Hippocampal formation (tissue), 2 donors: ENCODE measurements around the gene DLG2.

Experiments used
- DNase-seq, 2 donors: peaks; one replicate each; lab custom pipeline; 2025; lab: John Stamatoyannopoulos, UW

The DLG2 gene

DNA sequence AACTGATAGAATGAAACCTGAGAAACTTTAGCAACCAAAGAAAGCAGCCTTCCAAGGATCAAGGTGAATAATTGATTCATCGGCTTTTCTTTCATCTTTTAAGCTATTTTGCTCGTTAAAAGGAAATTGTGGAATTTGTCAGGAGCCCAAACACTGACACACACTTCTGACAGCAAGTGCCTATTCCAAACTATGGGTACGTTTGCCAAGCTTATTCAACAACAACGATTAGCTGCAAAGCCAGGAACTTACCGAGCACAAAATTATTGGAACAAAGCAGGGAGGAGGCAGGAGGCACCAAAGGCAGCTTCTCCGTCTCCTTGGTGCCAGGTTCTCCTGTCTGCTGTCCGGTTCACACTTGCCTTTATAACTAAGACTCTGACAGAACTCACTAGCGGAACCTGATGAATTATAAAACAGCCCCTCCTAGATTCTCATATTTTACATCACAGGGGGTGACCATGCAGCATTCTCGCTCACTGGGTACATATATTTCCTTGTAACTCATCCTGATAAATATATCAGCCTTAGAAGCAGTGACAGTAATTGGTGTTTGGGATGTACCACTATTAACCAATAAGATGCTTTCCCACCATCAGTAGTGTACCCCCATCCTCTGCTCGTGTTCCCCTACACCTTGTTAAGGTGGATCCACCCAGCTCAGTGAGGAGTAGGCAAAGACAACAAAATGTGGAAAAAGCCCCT lies 1945.1 kb downstream of the DLG2 start:
- DNase-seq: no peak

GRCh38 chr11:83681031-83681781 lies 1945.9 kb downstream of the DLG2 start:
- DNase-seq: peak in 1 of 2 donors; percentile 5

DNA sequence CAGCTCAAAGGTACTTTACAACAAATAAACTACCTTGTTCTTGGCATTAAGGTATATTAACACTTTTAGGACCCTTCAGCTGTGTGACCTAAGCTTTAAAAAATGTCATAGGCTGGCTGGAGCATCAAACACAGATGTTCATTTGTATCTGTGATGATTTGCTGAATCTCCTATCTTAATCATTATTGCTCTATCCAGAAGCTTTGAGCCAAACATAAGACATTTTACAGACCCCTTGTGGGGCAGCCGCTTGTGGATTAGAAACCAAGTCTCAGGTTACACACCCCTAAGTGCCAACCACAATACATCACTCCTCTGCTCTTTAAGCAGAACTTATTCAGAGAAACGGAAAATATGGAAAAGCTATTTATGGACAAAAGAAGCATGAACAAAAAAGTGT lies 1946.8 kb downstream of the DLG2 start:
- DNase-seq: no peak

DNA sequence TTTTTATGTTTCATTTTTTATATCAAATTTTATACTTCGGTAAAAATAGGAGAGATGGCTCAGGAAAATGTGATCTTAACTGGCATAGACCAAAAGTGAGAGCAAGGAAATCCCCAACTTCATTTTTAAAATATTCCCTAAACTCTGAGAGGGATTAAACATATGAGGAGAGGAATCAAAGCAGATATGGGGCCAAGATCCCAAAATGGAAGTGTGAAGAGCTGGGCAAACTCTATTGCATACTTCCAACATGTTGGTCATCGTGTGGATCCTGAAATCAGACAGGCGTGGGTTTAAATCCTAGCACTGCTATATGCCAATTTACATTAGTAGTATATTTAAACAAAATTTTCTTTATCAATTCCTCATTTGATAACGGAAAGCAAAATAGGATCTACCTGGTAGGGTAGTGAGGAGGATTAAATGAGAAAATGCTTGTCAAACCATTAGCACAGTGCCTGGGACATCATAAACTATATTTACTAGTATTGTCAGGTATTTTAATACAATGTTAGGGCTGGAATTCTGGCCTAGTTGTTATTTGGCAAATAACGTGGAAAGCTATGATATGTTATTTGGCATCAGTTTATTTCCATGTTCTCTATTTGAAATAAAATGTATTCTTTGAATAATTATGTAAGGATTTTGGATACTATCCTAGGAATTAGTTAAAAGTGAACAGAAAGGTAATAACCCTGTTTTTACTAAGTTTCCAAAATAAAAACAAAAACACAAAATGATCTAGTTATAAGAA lies 1948.1 kb downstream of the DLG2 start:
- no peak for DNase-seq

DNA sequence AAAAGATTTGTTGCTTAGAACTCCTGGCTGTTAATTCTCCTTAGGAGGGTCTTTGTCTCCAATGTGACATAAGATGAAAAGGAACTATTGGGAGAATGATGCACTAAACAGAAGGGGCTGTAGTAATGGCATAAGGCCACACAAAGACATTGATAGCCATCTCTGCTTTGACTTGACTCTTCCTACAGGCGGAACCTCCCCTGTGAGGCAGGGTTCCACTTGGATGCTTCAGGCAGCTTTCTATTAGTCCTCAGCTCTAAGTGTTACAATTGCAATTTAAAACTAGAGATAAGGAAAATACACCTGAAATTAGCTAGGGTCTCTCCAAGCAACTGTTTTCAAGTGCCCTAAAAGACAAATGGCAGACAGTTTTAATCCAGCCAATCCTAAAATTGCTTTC lies 1949.4 kb downstream of the DLG2 start:
- no peak for DNase-seq

DNA sequence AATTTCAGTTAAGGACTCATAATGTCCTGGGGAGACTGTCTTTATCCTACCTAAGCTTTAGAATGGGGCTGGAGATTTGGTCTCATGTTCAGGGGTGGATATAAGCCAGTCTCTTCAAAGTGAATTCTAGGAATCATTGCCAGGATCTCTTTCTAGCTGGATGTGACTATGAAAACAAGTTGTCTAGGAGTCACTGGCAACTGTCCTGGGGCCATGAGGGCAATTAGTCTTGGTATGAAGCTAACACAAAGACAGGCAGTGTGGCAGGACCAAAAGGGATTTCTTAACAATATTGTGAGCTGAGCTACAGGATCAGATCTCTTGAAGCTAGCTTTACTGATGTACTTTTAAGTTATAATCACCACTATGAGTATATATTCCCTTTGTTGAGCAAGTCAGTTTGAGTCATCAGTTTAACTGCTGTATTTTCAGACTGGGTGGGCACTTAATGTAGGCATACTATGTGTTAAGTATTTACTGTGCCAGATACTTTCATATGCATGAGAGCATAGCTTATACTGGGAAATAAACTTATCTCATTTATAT lies 1951.0 kb downstream of the DLG2 start:
- no peak for DNase-seq

GRCh38 chr11:83674102-83674896 lies 1952.8 kb downstream of the DLG2 start:
- no peak for DNase-seq

- peak in 1 of 2 donors; percentile 23 for DNase-seq
Observed at GRCh38 chr11:83671289-83671688, 1955.9 kb downstream of the DLG2 start.

DNA sequence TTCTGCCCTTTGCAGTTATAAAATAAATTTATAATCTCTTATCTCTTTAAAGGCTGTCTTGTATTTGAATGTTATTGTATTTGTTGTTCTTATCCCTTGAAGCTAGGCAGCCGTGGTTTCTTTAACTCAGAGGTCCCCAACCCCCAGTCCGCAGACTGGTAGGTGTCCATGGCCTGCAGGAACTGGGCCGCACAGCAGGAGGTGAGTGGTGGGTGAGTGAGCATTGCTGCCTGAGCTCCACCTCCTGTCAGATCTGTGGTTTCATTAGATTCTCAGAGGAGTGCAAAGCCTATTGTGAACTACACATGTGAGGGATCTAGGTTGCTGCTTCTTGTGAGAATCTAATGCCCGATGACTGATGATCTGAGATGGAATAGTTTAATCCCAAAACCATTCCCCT lies 1961.0 kb downstream of the DLG2 start:
- DNase-seq: no peak

DNA sequence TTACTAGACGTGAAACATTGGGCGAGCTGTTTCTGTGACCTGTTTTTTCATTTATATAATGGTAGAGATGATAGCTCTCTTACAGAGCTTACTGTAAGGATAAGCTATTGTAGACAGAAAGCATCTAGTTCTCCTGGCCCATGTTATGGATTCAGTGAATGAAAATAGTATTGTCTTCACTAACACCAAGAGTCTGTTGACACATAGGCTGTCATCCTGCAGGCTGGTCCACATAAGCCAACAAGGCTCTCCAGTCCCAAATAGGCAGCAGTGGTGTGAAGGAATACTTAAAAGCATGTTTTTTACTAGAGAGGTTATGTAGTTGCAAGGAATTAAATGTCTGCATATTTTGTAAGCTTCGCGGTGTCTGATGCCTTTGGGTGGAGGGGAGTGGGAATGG lies 1963.2 kb downstream of the DLG2 start:
- DNase-seq: no peak

DNA sequence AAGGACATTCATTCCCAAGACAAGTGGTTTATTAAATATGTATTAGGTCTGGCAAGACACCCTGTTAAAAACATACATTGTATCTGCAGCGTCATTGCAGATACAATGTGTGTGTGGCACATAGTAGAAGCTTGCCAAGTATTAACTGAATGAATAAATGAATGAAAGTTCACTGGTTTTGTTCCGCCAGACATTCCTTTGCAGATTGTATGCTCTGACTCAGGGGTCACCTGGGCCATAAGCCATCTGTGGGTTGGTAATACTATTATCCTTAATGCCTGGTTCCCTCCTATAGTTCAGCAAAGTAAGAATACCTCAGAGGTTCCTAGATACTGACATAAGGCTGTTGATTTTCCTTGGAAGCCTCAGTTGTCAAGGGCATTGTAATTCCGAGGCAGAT lies 1963.7 kb downstream of the DLG2 start:
- no peak for DNase-seq

GRCh38 chr11:83662494-83662893 lies 1964.7 kb downstream of the DLG2 start:
- no peak for DNase-seq

DNA sequence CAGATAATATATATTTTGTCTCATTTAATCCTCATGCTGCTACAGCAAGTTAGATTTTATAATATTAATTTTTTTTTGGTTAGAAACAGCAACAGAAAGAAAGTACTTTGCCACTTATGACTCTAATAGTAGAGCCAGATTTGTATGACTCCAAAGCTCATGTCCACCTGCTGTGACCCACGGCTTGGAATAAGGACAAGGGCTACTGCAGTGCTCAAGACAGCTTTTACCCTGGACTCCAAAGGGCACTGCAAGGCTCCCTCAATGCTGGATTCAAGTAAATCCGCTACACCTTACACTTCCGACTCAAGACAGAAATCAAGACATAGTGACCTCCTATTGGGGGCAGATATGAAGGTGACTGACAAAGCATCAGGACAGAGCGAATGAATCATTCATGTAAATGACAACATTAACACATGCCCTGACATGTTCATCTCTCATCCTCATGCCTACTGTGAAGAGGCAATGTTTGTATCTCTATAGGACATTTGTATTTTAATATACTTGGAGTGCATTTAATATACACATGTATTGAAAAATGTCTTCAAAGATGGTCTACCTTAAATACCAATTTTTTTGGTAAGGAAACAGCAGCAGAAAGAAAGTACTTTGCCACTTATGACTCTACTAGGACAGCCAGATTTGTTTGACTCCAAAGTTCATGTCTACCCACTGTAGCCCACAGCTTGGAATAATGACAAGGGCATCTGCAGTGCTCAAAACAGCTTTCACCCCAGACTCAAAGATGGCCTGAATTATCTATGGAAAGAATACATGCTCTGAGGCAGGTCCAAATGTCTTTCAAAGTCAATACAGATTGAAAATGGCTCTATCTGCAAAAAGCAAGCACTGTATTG lies 1965.4 kb downstream of the DLG2 start:
- no peak for DNase-seq

DNA sequence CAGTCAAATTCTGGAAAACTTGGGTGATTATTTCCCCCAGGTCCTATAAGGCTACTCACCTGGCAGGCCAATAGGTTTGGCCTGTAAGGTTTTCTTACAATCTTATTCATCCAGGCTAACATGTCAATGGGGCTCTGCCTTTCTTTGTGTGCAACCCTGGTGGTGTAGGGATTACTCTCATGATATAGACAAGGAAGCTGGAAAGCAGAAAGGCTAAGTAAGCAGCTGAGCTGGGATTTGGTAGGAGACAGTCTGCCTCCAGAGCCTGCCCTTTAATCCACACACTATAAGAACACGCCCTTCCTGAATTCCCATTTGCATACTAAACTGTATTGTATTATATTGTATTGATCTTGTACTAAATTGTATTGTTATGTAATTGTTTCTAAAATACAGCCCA lies 1967.7 kb downstream of the DLG2 start:
- no peak for DNase-seq

- no peak for DNase-seq
Observed at GRCh38 chr11:83656796-83657330, 1970.3 kb downstream of the DLG2 start.

GRCh38 chr11:83655976-83656375 lies 1971.2 kb downstream of the DLG2 start:
- DNase-seq: no peak

DNA sequence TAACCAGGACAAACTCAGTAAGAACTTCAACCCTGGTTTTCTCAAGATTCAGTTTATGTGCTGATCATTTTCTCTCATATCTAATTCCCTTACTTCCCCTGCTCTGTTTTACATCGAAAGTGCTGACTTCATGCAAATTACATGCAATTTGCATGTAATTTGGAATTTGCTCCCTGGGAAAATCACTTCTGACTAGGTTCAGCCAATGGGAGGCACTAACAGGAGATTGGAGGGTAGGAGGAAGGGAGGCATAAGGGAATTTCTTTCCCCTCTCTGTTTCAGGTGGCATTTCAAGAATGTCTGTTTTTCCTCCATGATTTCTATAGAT lies 1977.7 kb downstream of the DLG2 start:
- DNase-seq: no peak

DNA sequence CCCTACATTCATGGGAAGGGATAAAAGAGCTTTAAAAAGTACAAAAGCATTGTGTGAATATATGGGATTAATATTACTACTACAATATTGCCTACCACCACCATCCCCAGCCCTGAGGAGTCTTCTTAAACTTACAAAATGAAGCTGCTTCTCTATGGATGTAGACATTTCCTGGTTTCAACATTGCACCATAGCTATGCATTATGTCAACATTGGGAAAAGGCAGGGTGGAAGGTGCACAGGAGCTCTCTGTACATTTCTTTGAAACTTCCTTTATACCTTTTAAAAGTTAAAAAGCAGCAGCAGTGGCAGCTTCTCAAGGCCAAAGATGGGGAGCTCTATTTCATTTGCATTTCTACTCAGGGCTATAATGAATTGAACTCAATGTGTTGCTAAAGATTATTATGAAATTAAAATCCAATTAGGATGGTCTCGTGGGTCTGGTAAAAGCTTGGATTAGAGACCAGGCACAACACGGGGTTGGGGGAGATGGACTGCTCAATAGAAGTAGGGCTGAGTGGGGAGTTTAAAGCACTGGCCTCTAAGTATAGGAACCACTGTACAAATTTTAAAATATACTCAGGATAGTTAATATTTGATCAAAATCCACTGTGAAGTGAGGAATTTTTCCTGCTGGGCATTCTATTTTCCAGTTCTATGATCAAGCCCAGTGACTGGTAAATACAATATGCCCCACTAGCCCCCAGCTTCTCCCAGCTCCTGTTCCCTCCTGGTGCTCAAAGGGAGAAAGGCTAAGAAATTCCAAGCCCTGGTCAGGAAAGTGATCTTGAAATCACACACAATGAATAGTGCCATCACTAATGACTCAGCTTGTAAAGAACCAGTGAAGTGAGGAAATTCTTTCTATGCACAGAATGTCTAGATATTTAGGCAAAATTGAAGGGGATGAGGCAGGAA lies 1978.3 kb downstream of the DLG2 start:
- no peak for DNase-seq

DNA sequence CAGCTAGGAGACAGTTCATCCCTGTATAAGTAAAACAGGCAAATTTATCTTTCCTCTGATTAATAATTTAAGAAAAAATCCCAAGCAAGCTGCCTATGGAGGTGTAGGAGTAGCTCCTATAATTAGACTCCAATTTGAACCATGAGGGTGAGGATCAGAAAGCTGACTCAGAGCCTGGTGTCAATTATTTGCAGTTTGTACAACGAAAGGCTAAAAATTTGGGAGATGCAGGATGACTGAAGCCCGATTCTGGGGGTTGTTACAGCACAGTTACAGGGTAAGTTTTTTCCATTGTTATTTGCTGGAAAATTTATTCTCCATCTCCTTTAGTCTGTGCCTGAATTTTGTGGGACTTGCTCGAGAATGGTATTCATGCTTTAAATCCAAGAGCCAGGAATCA lies 1981.6 kb downstream of the DLG2 start:
- DNase-seq: no peak

GRCh38 chr11:83643115-83643514 lies 1984.0 kb downstream of the DLG2 start:
- no peak for DNase-seq
